HG03460 (cell line): ENCODE results near the gene SMAD1.

ENCODE experiments used
- ATAC-seq: cut with Tn5 transposase; IDR thresholded peaks from one replicate; pipeline ENCODE4 v1.9.1; 2021; ENCODE audit not compliant: unreplicated experiment

Gene SMAD1

DNA sequence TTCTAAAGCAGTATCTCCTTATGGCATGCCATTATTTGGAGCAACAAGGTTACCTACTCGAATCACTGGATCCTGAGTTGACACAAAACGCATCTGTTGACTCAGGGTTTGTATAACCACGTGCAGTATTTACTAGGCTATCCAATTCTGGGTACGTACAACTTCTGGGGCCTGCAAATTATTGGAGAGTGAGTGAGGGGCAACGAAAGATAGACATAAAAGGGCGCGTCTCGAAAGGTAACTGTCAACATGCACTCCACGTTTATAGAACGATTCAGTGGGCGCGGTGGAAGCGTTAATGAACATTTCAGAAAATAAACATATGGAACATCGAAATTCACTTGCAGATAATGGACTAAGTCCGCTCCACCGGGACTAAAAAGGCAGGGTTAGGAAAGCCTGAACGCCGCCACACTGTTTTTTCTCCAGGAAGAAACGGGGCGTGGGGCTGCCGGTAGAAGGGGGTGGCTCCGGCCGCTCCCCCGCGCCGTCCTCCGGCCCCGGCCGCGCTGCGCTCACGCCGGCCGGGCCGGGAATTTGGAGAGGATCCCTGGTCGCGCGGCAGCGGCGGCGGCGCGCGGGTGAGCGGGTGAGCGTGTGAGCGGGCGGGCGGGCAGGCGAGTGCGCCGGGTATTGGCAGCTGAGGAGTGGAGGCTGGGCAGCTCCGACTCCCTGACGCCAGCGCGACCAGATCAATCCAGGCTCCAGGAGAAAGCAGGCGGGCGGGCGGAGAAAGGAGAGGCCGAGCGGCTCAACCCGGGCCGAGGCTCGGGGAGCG, at the start of gene SMAD1:
Gene SMAD1 (plus strand): TSS at position 690 of the 778 bp plus-strand sequence. CDS start 32,761 bp downstream, outside the sequence.
- ATAC-seq, result peak; percentile 51

DNA sequence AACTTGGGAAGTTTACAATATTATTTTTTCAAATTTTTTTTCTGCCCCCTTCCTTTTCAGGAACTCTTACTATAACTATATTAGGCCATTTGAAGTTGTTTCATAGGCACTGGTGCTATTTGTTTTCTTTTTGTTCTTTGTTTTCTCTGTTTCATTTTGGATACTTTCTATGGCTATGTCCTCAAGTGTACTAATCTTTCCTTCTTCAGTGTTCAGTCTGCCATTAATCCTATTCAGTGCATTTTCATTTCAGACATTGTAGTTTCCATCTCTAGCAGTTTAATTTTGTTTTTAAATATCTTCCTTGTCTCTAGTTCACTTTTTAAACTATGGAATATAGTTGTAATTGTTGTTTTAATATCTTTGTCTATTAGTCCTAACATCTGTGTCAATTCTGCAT, 48.0 kb upstream of the SMAD1 start:
- no peak for ATAC-seq

DNA sequence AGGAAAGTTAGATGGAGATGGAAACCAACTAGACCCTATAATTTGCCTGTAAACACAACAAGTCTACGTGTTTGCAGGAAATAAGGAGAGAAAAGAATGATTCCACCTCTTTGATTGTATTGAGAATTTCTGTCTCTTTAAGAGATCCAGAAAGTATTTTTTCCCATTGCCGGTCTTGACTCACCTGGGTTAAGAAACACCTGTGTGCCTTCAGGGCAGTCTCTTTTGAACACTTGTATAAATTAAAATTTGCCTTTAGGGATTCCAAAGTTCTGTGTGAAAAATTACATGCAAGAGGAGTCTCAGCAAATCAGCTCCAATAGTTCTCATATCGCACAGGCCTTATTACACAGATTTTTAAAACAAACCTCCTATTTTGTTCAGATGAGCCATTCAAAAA, 46.0 kb upstream of the SMAD1 start:
- ATAC-seq, result no peak

DNA sequence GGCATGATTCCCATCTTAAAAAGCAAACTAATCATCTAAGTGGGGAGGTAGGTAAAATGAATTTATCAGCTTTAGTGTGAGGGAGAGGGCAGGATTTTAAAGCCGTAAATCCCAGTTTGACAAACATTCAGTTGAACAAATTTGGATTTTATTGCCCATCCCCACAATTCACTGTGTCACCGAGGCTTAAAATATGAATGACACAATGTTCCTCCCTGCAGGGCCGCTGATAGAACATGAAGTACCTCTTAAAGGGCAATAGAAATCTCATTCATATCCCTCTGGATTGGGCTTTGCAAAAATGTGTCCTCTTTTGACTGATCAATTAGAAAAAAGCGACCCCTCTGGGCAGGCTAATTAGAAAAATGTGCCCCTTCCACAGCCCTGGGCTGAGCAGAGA, 45.5 kb upstream of the SMAD1 start:
- no peak for ATAC-seq

DNA sequence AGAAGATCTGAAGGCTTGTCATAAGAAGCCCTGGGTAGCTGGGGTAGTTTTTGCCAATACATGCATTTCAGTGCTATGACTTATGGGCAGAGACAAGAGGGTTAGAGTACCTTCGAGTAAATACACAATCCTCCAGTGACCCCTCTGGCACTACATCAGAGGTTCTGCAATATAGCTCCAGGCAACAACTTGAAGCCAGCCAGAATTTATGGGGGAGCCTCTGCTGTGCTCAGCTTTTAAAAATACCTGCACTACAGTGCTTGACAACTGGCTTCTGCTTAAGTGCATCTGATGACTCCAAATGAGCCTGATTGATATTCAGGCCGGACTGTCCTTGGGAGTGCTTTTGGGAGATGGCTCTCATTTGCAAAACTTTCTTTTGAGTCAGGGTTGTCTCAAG, 44.9 kb upstream of the SMAD1 start:
- ATAC-seq, result no peak

DNA sequence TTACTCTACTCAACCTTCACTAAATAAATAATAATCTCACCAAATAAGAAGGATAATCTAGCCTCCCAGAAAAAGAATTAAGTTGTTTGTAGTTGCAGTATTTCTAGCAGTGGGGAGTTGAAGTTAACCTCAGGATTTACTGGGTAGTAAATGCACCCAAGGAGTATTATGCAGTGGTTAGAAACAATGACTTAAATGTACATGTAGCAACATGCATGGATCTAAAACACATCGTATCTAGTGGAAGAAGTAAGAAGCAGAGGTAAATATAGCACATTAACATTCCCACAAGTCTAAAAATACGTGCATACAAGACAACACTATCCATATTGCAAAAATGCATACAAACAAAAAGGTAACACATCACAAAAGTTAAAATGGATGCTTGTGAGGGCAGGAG, 44.2 kb upstream of the SMAD1 start:
- ATAC-seq, result no peak

DNA sequence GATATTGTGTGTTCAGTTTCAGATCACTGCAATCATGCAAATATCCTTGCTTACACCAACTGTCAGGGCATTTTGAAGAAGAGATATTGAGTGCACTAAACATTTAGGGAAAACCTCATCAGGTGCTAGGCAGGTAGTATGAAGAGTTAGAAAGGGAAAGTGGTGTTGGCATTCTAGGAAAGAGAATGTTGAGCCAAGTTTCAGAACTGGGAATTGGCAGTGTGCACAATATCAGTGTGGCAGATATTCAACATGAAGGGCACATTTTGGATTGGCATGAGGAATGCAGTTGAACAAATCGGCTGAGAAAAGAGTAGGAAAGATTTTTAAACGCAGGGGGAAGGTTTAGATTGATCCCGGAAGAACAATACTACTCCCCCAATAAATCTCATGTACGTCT, 43.4 kb upstream of the SMAD1 start:
- ATAC-seq, result no peak

DNA sequence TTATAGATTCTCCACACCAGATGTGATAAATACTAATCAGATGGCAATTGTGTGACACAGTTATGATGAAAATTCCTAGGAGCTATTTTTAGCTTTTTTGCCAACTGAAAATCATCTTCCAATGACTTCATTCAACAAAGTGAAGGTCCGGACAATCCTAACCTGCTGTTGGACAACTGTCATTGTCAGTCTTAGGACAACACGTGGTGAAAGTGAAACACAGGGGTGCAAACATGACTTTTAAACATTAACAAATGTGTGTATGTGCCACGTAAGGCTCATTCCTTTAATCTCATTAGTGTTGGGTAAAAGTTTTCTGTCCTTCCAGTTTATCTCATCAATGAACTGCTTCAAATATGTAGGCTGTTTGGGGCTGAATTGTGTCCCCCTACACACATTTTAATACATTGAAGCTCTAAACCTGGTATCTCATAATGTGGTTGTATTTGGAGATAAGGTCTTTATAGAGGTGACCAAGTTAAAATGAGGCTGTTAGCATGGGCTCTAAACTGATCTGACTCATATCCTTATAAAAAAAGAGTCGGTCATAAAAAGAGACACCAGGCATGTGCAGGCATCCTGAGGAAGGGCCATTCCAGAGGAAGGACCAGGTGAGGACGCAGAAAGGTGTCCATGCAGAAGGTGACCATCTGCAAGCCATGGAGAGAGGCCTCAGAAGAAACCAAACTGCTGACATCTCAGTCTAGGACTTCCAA, 41.2 kb upstream of the SMAD1 start:
- ATAC-seq, result no peak

DNA sequence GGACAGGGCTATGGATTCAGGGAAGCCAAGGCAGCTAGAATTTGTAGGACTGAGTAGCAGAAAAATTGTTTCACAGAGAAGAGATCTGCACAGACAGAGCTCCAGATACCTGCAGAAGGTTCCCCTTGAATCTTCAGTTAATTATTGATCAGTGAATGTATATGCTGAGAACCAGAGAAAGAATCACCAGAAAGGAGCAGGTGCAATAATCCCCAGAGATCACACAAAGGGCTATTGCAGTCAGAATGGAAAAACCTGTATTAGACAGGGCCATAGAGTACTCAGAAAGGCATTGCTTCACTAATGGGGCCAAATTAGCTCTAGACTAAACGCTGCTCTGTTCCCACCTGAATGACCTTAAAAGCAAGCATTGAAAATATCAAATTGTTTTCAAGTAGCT, 35.5 kb upstream of the SMAD1 start:
- peak; percentile 93 for ATAC-seq

DNA sequence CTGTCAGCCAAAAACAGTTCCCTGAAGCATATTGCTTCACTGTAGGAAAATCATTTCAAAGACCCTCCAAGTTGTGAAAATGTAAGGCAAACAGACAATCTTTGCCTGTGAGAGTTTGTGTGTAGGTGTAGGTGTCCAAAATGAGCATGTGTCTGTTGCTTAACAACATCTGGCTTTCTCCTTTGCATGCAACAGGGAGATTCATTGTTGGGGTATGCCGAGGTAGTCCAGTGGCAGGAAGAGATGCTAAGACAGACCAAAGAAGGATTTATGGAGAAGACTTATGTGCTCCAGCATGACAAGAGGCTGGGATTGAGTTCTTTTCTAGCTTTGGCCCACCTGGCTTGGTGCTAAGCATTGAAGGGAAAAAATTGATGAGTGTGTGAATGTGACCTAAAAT, 29.8 kb upstream of the SMAD1 start:
- ATAC-seq, result no peak

DNA sequence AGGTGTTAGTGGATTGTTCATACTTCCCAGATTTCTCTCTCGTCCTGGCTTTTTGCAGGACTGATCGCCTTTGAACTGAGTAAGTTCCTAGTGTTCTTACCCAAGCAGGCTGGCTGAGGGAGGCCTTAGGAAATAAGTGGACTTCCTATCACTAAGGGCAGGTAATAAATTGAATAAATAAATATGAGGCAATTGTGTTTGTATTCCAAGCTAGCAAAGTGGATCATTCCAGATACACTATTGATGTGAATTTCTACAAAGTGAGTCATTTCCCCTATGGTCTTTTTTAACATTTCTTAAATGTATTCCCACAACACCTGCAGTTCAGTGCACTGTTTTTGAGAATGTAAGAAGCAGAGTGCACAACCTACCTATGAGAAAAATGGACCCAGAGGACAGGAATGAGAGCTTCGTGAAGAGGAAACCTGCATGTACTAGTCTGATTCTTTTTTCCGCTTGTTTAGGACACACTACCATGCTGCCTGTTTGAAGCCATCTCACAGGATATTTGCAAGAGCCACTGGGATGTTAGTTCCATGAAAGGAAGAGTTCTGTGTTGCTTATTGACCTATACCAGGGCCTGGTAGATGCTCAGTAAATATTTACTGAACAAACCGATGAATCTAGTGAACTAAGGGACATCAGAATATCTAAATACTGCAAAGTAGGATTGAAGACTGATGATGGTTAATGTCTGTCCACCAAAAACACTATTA, 29.0 kb upstream of the SMAD1 start:
- no peak for ATAC-seq

DNA sequence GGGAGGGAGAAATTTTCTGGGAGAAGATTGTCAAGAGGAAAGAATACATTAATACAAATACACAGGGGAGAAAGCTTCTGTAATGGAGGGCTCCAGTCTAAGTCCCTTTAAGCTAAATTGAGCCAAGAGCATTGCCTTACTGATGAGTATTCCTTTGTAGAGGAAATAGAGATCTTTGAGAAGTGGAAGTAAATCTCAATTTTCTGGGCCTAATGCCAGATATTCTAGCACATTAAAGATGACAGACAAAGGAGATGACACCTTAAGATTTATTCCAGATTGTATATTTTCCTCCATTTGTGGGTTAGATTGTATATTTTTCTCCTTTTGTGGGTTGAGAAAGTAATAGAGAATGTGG, 28.5 kb upstream of the SMAD1 start:
- ATAC-seq, result no peak

DNA sequence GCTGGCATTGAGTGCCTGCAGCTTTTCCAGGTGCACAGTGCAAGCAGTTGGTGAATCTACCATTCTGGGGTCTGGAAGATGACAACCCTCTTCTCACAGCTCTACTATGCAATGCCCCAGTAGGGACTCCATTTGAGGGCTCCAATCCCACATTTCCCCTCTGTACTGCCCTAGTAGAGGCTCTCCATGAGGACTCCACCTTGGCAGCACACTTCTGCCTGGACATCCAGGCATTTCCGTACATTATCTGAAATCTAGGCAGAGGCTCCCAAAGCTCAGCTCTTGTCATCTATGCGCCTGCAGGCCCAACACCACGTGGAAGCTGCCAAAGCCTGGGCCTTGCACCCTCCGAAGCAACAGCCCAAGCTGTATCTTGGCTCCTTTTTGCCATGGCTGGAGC, 8.4 kb upstream of the SMAD1 start:
- no peak for ATAC-seq

DNA sequence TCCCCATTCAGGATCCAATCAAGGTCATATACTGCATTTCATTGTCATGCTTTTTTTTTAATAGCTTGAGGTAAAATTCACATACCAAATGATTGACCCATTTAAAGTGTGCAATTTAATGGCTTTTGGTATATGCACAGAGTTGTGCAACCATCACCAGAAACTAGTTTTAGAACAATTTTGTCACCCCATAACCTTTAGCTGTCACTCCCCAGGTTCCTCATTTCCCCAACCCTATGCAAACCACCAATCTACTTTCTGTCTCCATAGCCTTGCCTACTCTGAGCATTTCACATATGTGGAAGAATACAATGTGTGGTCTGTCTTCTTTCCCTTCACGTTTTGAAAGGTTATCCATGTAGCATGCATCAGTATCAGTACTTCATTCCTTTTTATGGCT, 1.4 kb upstream of the SMAD1 start:
- ATAC-seq, result no peak

DNA sequence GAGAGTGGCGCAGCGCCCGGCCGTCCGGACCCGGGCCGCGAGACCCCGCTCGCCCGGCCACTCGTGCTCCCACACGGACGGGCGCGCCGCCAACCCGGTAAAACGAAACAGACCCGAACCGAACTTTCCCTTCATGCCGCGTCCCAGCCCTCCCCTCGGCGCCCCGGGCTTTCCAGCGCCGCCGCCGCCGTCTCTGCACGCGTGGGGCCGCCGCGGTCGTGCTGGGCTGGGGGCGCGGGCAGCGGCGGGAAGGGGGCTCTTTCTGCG, 222 bp downstream of the SMAD1 start:
- ATAC-seq, result no peak

DNA sequence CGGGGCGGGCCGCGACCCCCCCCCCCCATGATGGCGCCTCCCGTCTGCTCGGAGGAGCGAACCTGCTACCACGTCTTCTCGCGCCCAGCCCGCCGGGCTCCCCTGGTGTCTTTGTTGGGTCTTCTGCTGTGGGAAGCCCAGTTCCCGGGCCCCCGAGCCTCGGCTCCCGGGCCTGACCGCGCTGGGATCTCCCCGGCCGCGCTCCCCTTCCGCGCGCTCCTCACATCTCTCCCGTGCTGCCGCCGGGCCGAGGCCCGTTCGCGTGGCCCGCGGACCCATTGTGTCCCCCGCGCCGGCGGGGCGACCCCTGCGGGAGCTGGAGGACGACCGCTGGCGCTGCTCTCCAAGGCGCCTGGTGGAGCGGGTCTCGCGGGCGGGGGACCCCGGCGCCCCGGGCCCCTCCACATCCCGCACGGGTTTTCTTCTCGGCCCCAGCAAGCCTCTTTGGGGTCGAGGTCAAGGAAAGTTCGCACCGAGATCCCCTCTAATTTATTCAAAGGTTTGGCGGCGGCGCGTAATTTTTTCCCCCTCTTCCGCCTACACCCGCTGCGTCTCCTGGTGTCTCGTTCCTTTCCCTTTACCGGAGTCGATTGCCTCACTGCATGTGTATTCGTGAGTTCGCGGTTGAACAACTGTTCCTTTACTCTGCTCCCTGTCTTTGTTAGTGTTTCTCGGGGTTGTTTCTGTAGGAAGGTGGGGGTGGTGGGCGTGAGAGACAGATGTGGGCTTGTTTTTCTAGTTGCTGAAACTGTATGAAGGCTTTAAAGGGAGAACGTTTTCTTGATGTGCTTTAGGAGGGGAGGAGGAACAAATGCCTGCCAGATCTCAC, 770 bp downstream of the SMAD1 start:
- ATAC-seq, result peak; percentile 34

DNA sequence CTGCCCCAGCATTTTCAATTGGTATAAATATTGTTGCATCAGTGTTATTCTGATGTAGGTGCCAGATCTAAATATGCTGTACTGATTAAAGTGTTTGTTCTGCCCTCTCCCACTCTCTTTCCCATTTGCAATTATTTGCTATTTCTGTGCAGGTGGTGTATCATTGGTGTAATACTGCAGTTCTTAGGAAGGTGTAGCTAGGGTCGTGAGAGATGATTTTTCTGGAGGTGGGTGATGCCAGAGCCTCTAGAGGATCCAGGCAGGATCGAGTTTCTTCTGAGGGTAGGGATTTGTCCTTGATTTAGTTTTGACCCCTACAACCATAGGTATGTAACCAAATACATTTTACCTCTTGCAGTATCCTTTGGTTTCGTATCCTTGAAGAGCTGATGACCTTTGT, 1.9 kb downstream of the SMAD1 start:
- no peak for ATAC-seq

DNA sequence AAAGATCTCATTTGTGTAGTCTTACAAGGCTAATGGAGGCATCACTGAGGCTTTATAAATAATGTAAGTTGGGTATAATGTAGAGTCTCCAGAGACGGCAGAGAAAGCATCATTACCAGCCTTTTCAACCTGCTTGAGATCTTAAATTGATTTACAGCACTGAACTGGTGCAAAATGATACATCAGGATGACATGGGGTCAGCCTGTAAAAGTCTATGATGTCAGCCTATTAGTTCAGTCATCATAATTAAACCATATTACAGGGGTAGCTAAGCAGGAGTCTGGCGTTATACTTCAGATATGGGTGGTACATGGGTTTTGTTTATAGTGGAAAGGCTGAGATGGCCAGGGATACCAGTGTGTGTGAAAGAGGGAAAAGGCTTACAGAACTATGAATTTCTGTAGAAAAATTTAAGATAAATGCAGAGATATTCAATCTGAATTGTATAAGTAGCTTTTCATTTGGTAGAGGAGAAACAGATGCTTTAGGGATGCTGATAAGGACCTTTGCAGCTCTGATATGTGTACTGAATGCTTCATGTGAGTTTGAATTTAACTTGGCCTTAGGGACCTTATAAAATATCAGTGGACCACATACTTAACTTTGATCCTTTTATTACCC, 2.7 kb downstream of the SMAD1 start:
- no peak for ATAC-seq

DNA sequence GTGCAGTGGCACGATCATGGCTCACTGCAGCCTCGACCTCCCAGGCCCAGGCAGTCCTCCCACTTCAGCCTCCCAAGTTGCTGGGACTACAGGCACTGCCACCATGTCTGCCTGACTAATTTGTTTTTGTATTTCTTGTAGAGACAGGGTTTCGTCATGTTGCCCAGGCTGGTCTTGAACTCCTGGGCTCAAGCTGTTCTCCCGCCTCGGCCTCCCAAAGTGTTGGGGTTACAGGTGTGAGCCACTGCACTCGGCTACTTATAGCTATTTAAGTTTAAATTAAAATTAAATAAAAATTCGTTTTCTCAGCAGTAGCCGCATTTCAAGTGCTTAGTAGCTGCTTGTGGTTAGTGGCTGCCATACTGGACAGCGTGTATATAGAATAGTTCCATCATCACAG, 3.5 kb downstream of the SMAD1 start:
- ATAC-seq, result no peak

DNA sequence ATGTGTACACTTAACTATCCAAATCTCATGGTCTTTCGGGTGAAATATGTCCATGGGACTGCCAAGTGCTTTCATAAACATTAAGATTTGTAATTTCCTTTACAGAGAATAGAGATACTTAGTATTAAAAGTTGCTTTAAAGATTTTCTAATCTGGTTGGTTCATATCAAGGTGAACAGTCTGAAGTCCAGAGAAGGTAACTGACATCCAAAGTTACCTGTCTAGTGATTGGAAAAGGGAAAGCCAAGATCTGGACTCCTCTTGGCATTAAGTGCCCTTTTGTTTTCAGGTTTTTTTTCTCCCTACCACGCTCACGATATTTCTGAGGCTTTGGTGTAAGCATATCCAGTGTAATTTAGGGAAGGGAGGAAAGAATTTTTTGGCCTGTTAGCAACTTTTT, 5.0 kb downstream of the SMAD1 start:
- no peak for ATAC-seq

DNA sequence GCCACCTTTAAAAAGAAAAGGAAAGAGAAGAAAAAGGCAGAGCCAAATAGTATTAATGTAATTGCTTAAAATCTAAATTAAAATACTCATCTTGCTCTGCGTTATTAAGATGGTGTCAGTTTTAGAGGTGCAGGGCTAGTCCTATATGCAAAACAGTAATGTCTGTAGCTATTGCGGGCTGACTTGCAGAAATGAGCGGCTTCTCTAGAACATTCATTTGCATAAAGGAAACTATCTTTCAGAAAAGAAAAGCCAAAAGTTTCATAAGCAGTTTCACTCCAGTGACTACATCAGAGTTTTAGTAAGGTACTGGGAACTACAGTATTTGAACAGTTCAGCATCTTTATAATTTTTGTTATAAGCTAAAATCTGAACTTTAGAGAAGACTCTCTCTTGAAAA, 6.0 kb downstream of the SMAD1 start:
- ATAC-seq, result peak; percentile 97
